ENCODE measurements around the gene CDC45.

GRCh38 chr22:19473578-19473977 lies 6.1 kb upstream of the CDC45 start:
- TF ChIP-seq CTCF (conservative IDR thresholded peaks at IDR 0.05; ENCODE audit: low read length) (peak; percentile 28; the same call in 1 of the 2 replicates), EZH2phosphoT487 (IDR thresholded peaks at IDR 0.05; ENCODE audit: borderline replicate concordance, low read depth, low read length) (no peak)
